Peyer's patch (tissue), 4 donors: ENCODE results near the gene GABRE.

Experiments used
- CTCF ChIP-seq, 6 experiments: fragments of 450-650 bp in 4 of 6; fragments of 200-600 bp in 2 of 6; sonication (generic) in 1 of 6; IDR thresholded peaks; one replicate each; pipeline ENCODE4 v1.5.1; 2017 to 2019; ENCODE audit warnings: antibody characterized with exemption in 6 of 6, mild to moderate bottlenecking in 3 of 6, moderate library complexity in 1 of 6
- POLR2A ChIP-seq, 2 donors: fragments of 450-650 bp; IDR thresholded peaks; one replicate each; pipeline ENCODE4 v1.5.1; 2017; ENCODE audit warnings: antibody characterized with exemption in 2 of 2, mild to moderate bottlenecking in 2 of 2, moderate library complexity in 2 of 2

GRCh38 chrX:151962034-151962433, 12.4 kb downstream of the GABRE start:
- TF ChIP-seq CTCF (IDR thresholded peaks at IDR 0.05) (no peak), POLR2A (IDR thresholded peaks at IDR 0.05) (no peak)
